ENCODE data around the gene GALNTL6.

GALNTL6 gene

GRCh38 chr4:171966356-171966755, 153.2 kb downstream of the GALNTL6 start:
- Histone ChIP-seq H3K27me3 (replicated peaks; ENCODE audit: control insufficient read depth, insufficient read depth, low read length) (no peaks in the 10 kb centered on the region), H3K36me3 (ENCODE audit: control insufficient read depth, insufficient read depth, low read length) (no peaks in the 10 kb centered on the region), H3K4me3 (replicated peaks; ENCODE audit: low read depth, low read length) (no peak overlapping the region)
- DNase-seq (ENCODE audit: extremely low read depth, insufficient read length): no peak
- no peak for TF ChIP-seq CTCF (IDR thresholded peaks at IDR 0.05; ENCODE audit: insufficient read depth, low read length, poor library complexity, severe bottlenecking)

GRCh38 chr4:171978216-171978615, 165.0 kb downstream of the GALNTL6 start:
- no peaks in the 10 kb centered on the region for H3K27me3 ChIP-seq (replicated peaks; ENCODE audit: control insufficient read depth, insufficient read depth, low read length)
- TF ChIP-seq CTCF (IDR thresholded peaks at IDR 0.05; ENCODE audit: insufficient read depth, low read length, poor library complexity, severe bottlenecking): no peak
- H3K36me3 ChIP-seq (ENCODE audit: control insufficient read depth, insufficient read depth, low read length): no peaks in the 10 kb centered on the region
- H3K4me3 ChIP-seq (replicated peaks; ENCODE audit: low read depth, low read length): no peak overlapping the region
- no peak for DNase-seq (ENCODE audit: extremely low read depth, insufficient read length)

GRCh38 chr4:171979461-171979860, 166.3 kb downstream of the GALNTL6 start:
- H3K27me3 ChIP-seq (replicated peaks; ENCODE audit: control insufficient read depth, insufficient read depth, low read length): no peaks in the 10 kb centered on the region
- no peak overlapping the region for H3K4me3 ChIP-seq (replicated peaks; ENCODE audit: low read depth, low read length)
- no peaks in the 10 kb centered on the region for H3K36me3 ChIP-seq (ENCODE audit: control insufficient read depth, insufficient read depth, low read length)
- no peak for DNase-seq (ENCODE audit: extremely low read depth, insufficient read length)
- no peak for TF ChIP-seq CTCF (IDR thresholded peaks at IDR 0.05; ENCODE audit: insufficient read depth, low read length, poor library complexity, severe bottlenecking)

- Histone ChIP-seq H3K36me3 (ENCODE audit: control insufficient read depth, insufficient read depth, low read length) (no peaks in the 10 kb centered on the region), H3K4me3 (replicated peaks; ENCODE audit: low read depth, low read length) (no peak overlapping the region), H3K27me3 (replicated peaks; ENCODE audit: control insufficient read depth, insufficient read depth, low read length) (no peaks in the 10 kb centered on the region)
- no peak for DNase-seq (ENCODE audit: extremely low read depth, insufficient read length)
- TF ChIP-seq CTCF (IDR thresholded peaks at IDR 0.05; ENCODE audit: insufficient read depth, low read length, poor library complexity, severe bottlenecking): no peak
Measured at GRCh38 chr4:171981185-171981584, 168.0 kb downstream of the GALNTL6 start.

- no peak for TF ChIP-seq CTCF (IDR thresholded peaks at IDR 0.05; ENCODE audit: insufficient read depth, low read length, poor library complexity, severe bottlenecking)
- H3K27me3 ChIP-seq (replicated peaks; ENCODE audit: control insufficient read depth, insufficient read depth, low read length): no peaks in the 10 kb centered on the region
- no peak for DNase-seq (ENCODE audit: extremely low read depth, insufficient read length)
- H3K36me3 ChIP-seq (ENCODE audit: control insufficient read depth, insufficient read depth, low read length): no peaks in the 10 kb centered on the region
- no peak overlapping the region for H3K4me3 ChIP-seq (replicated peaks; ENCODE audit: low read depth, low read length)
Measured at GRCh38 chr4:171983935-171984805, 171.0 kb downstream of the GALNTL6 start.
